GM23338 (cell line): ENCODE measurements around the gene RAPGEF4.

Experiments used
- CREB1 ChIP-seq: fragments of 250-450 bp; sonication (Bioruptor Pico); IDR thresholded peaks from 2 replicates; pipeline ENCODE4 v1.5.0; 2020; ENCODE audit warnings: low read depth, mild to moderate bottlenecking, moderate library complexity
- EZH2 ChIP-seq: fragments of 200-600 bp; sonication (generic); IDR thresholded peaks from one replicate; pipeline ENCODE4 v1.8.0; 2017; ENCODE audit warnings: antibody characterized with exemption, mild to moderate bottlenecking, low read depth; ENCODE audit not compliant: unreplicated experiment
- EZH2phosphoT487 ChIP-seq: fragments of 200-600 bp; sonication (generic); IDR thresholded peaks from one replicate; pipeline ENCODE4 v1.8.1; 2018; ENCODE audit warnings: antibody characterized with exemption; ENCODE audit not compliant: unreplicated experiment
- NANOG ChIP-seq: IDR thresholded peaks from 2 replicates; pipeline ENCODE4 v1.6.1; 2016; ENCODE audit warnings: antibody characterized with exemption, borderline replicate concordance
- POLR2AphosphoS5 ChIP-seq: IDR thresholded peaks from 2 replicates; pipeline ENCODE4 v1.6.1; 2016; ENCODE audit warnings: antibody characterized with exemption, low read depth
- ZNF114 ChIP-seq: fragments of 250-450 bp; sonication (Bioruptor Pico); IDR thresholded peaks from 2 replicates; pipeline ENCODE4 v1.5.0; 2020; ENCODE audit warnings: mild to moderate bottlenecking, moderate library complexity
- ZNF331 ChIP-seq: fragments of 250-450 bp; sonication (Bioruptor Pico); IDR thresholded peaks from 2 replicates; pipeline ENCODE4 v1.5.0; 2020; ENCODE audit warnings: low read depth, mild to moderate bottlenecking, moderate library complexity
- TF ChIP-seq, protein P1 (sequence below), 2 experiments: fragments of 200-600 bp in 1 of 2; sonication (generic) in 1 of 2; conservative IDR thresholded peaks; 2 replicates each; pipeline versions ENCODE4 v1.5.1 to v1.6.1; 2016 to 2017; ENCODE audit warnings: antibody characterized with exemption in 2 of 2, low read depth in 2 of 2, mild to moderate bottlenecking in 2 of 2, moderate library complexity in 1 of 2
- TF ChIP-seq, protein P2 (sequence below): IDR thresholded peaks from one replicate; pipeline ENCODE4 v1.6.1; 2018; ENCODE audit warnings: antibody characterized with exemption; ENCODE audit not compliant: unreplicated experiment

DNA sequence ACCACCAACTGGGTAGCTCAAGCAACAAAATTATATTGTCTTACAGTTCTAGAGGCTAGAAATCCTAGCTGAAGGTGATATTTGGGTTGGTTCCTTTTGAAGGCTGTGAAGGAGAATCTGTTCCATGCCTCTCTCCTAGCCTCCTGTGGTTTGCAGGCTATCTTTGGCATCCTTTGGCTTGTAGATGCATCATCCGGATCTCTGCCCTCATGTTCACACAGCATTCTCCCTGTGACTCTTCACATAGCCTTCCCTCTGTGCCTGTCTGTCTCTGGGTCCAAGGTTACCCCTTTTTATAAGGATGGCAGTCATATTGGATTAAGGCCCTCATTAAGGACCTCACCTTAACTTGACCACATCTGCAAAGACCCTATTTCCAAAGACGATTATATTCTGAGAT lies 261.4 kb downstream of the RAPGEF4 start:
- TF ChIP-seq, protein P1, sequence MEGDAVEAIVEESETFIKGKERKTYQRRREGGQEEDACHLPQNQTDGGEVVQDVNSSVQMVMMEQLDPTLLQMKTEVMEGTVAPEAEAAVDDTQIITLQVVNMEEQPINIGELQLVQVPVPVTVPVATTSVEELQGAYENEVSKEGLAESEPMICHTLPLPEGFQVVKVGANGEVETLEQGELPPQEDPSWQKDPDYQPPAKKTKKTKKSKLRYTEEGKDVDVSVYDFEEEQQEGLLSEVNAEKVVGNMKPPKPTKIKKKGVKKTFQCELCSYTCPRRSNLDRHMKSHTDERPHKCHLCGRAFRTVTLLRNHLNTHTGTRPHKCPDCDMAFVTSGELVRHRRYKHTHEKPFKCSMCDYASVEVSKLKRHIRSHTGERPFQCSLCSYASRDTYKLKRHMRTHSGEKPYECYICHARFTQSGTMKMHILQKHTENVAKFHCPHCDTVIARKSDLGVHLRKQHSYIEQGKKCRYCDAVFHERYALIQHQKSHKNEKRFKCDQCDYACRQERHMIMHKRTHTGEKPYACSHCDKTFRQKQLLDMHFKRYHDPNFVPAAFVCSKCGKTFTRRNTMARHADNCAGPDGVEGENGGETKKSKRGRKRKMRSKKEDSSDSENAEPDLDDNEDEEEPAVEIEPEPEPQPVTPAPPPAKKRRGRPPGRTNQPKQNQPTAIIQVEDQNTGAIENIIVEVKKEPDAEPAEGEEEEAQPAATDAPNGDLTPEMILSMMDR (conservative IDR thresholded peaks at IDR 0.05; ENCODE audit: low read depth in 2 of 2), result no peak
- TF ChIP-seq, protein P2, sequence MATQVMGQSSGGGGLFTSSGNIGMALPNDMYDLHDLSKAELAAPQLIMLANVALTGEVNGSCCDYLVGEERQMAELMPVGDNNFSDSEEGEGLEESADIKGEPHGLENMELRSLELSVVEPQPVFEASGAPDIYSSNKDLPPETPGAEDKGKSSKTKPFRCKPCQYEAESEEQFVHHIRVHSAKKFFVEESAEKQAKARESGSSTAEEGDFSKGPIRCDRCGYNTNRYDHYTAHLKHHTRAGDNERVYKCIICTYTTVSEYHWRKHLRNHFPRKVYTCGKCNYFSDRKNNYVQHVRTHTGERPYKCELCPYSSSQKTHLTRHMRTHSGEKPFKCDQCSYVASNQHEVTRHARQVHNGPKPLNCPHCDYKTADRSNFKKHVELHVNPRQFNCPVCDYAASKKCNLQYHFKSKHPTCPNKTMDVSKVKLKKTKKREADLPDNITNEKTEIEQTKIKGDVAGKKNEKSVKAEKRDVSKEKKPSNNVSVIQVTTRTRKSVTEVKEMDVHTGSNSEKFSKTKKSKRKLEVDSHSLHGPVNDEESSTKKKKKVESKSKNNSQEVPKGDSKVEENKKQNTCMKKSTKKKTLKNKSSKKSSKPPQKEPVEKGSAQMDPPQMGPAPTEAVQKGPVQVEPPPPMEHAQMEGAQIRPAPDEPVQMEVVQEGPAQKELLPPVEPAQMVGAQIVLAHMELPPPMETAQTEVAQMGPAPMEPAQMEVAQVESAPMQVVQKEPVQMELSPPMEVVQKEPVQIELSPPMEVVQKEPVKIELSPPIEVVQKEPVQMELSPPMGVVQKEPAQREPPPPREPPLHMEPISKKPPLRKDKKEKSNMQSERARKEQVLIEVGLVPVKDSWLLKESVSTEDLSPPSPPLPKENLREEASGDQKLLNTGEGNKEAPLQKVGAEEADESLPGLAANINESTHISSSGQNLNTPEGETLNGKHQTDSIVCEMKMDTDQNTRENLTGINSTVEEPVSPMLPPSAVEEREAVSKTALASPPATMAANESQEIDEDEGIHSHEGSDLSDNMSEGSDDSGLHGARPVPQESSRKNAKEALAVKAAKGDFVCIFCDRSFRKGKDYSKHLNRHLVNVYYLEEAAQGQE, result no peak
- TF ChIP-seq EZH2 (no peak), CREB1 (CRISPR knock-in tag) (no peak), POLR2AphosphoS5 (no peak), EZH2phosphoT487 (no peak), NANOG (no peak), ZNF114 (CRISPR knock-in tag) (no peak), ZNF331 (CRISPR knock-in tag) (no peak)
